ENCODE results near the gene KLHL28.

KLHL28 gene

DNA sequence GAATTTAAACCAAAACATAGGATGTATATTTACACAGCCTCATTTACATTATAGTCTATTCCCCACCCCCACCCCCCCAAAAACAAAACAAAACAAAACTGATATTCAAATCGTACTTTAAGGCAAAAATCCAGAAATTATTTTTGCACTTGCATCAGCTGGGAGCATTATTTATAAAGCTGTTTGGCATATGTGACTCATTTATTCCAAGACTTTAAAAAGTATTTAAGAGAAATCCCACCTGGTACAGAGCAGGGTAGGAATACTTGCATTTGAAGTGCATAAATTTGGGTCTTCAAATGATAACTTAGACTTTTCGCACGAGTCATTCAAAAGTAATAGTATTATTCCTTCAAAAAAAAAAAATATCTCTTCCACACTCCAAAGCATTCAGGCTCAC is 1.1 kb downstream of the KLHL28 start:
- Histone ChIP-seq H3K27ac (ENCODE audit: low read depth, low read length) (no peak overlapping the region), H3K36me3 (ENCODE audit: control insufficient read depth in 1 of 2, insufficient read depth in 2 of 2, low read length in 2 of 2) (no peaks in the 10 kb centered on the region), H3K9me3 (ENCODE audit: control insufficient read depth in 1 of 2, low read length in 2 of 2) (no peaks in the 10 kb centered on the region), H3K27me3 (ENCODE audit: control insufficient read depth in 1 of 2, insufficient read depth in 2 of 2, low read length in 2 of 2) (no peaks in the 10 kb centered on the region), H3K4me1 (ENCODE audit: control insufficient read depth in 1 of 2, insufficient read depth in 2 of 2, low read length in 2 of 2) (peaks cover 30 to 37% of the 10 kb centered on the region in 2 donors), H3K4me3 (ENCODE audit: low read depth in 1 of 2, low read length in 2 of 2) (peak overlapping the region; percentile 99 to 100), H3K9ac (ENCODE audit: low read depth in 1 of 2, low read length in 2 of 2) (peak overlapping the region; percentile 98 to 99)

GRCh38 chr14:44960146-44960545 is 1.6 kb downstream of the KLHL28 start:
- Histone ChIP-seq H3K4me1 (ENCODE audit: control insufficient read depth in 1 of 2, insufficient read depth in 2 of 2, low read length in 2 of 2) (peaks cover 30 to 33% of the 10 kb centered on the region in 2 donors), H3K9me3 (ENCODE audit: control insufficient read depth in 1 of 2, low read length in 2 of 2) (no peaks in the 10 kb centered on the region), H3K9ac (ENCODE audit: low read depth in 1 of 2, low read length in 2 of 2) (no peak overlapping the region), H3K27me3 (ENCODE audit: control insufficient read depth in 1 of 2, insufficient read depth in 2 of 2, low read length in 2 of 2) (no peaks in the 10 kb centered on the region), H3K4me3 (ENCODE audit: low read depth in 1 of 2, low read length in 2 of 2) (peak overlapping the region; percentile 99 to 100), H3K27ac (ENCODE audit: low read depth, low read length) (no peak overlapping the region), H3K36me3 (ENCODE audit: control insufficient read depth in 1 of 2, insufficient read depth in 2 of 2, low read length in 2 of 2) (no peaks in the 10 kb centered on the region)

DNA sequence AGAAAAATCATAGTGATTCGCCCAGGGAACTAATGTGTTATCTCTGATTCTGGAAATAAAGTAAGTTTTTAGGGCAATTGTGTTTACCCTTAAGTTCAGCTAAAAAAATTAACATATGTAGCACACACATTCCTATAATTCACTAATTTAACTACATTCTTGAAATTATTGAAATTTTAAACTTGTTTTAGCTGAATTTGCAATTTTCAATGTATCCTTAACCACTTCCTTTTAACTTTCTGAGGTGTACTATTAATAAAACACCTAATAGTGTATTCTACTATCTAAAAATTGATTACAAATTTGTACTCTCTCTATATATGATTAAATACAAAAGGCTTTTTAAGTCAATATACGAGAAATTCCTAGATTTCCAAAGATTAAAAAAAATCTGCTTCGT is 2.2 kb downstream of the KLHL28 start:
- Histone ChIP-seq H3K36me3 (ENCODE audit: control insufficient read depth in 1 of 2, insufficient read depth in 2 of 2, low read length in 2 of 2) (no peaks in the 10 kb centered on the region), H3K27me3 (ENCODE audit: control insufficient read depth in 1 of 2, insufficient read depth in 2 of 2, low read length in 2 of 2) (no peaks in the 10 kb centered on the region), H3K9me3 (ENCODE audit: control insufficient read depth in 1 of 2, low read length in 2 of 2) (no peaks in the 10 kb centered on the region), H3K9ac (ENCODE audit: low read depth in 1 of 2, low read length in 2 of 2) (no peak overlapping the region), H3K4me1 (ENCODE audit: control insufficient read depth in 1 of 2, insufficient read depth in 2 of 2, low read length in 2 of 2) (peaks cover 30 to 32% of the 10 kb centered on the region in 2 donors), H3K4me3 (ENCODE audit: low read depth in 1 of 2, low read length in 2 of 2) (peak overlapping the region in 1 of 2 donors; percentile 99), H3K27ac (ENCODE audit: low read depth, low read length) (no peak overlapping the region)

DNA sequence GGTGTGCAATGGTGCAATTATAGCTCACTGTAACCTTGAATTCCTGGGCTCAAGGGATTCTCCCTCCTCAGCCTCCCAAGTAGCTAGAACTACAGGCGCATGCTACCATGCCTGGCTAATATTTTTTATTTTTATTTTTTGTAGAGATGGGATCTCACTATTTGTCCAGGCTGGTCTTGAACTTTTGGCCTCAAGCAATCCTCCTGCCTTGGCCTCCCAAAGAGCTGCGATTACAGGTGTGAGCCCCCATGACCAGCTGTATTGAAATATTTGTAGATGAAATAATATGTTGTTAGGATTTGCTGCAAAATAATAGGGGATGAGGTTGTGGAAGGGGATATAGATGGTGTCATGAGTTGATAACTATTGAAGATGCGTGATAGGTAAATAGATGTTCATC is 4.9 kb downstream of the KLHL28 start:
- Histone ChIP-seq H3K9me3 (ENCODE audit: control insufficient read depth in 1 of 2, low read length in 2 of 2) (no peaks in the 10 kb centered on the region), H3K4me1 (ENCODE audit: control insufficient read depth in 1 of 2, insufficient read depth in 2 of 2, low read length in 2 of 2) (peaks cover 16 to 23% of the 10 kb centered on the region in 2 donors), H3K36me3 (ENCODE audit: control insufficient read depth in 1 of 2, insufficient read depth in 2 of 2, low read length in 2 of 2) (peaks cover 0 to 3% of the 10 kb centered on the region in 2 donors), H3K27ac (ENCODE audit: low read depth, low read length) (no peak overlapping the region), H3K27me3 (ENCODE audit: control insufficient read depth in 1 of 2, insufficient read depth in 2 of 2, low read length in 2 of 2) (no peaks in the 10 kb centered on the region), H3K9ac (ENCODE audit: low read depth in 1 of 2, low read length in 2 of 2) (no peak overlapping the region), H3K4me3 (ENCODE audit: low read depth in 1 of 2, low read length in 2 of 2) (no peak overlapping the region)

GRCh38 chr14:44955528-44955927 is 6.2 kb downstream of the KLHL28 start:
- Histone ChIP-seq H3K27me3 (ENCODE audit: control insufficient read depth in 1 of 2, insufficient read depth in 2 of 2, low read length in 2 of 2) (no peaks in the 10 kb centered on the region), H3K36me3 (ENCODE audit: control insufficient read depth in 1 of 2, insufficient read depth in 2 of 2, low read length in 2 of 2) (peaks cover 0 to 3% of the 10 kb centered on the region in 2 donors), H3K9ac (ENCODE audit: low read depth in 1 of 2, low read length in 2 of 2) (no peak overlapping the region), H3K27ac (ENCODE audit: low read depth, low read length) (no peak overlapping the region), H3K4me1 (ENCODE audit: control insufficient read depth in 1 of 2, insufficient read depth in 2 of 2, low read length in 2 of 2) (peaks cover 11 to 23% of the 10 kb centered on the region in 2 donors), H3K4me3 (ENCODE audit: low read depth in 1 of 2, low read length in 2 of 2) (no peak overlapping the region), H3K9me3 (ENCODE audit: control insufficient read depth in 1 of 2, low read length in 2 of 2) (no peaks in the 10 kb centered on the region)

GRCh38 chr14:44954750-44955149 is 7.0 kb downstream of the KLHL28 start:
- no peaks in the 10 kb centered on the region for H3K9me3 ChIP-seq (ENCODE audit: control insufficient read depth in 1 of 2, low read length in 2 of 2)
- no peaks in the 10 kb centered on the region for H3K27me3 ChIP-seq (ENCODE audit: control insufficient read depth in 1 of 2, insufficient read depth in 2 of 2, low read length in 2 of 2)
- H3K4me1 ChIP-seq (ENCODE audit: control insufficient read depth in 1 of 2, insufficient read depth in 2 of 2, low read length in 2 of 2) = peaks cover 5 to 16% of the 10 kb centered on the region in 2 donors
- no peak overlapping the region for H3K4me3 ChIP-seq (ENCODE audit: low read depth in 1 of 2, low read length in 2 of 2)
- H3K9ac ChIP-seq (ENCODE audit: low read depth in 1 of 2, low read length in 2 of 2) = no peak overlapping the region
- peaks cover 0 to 3% of the 10 kb centered on the region in 2 donors for H3K36me3 ChIP-seq (ENCODE audit: control insufficient read depth in 1 of 2, insufficient read depth in 2 of 2, low read length in 2 of 2)
- no peak overlapping the region for H3K27ac ChIP-seq (ENCODE audit: low read depth, low read length)

DNA sequence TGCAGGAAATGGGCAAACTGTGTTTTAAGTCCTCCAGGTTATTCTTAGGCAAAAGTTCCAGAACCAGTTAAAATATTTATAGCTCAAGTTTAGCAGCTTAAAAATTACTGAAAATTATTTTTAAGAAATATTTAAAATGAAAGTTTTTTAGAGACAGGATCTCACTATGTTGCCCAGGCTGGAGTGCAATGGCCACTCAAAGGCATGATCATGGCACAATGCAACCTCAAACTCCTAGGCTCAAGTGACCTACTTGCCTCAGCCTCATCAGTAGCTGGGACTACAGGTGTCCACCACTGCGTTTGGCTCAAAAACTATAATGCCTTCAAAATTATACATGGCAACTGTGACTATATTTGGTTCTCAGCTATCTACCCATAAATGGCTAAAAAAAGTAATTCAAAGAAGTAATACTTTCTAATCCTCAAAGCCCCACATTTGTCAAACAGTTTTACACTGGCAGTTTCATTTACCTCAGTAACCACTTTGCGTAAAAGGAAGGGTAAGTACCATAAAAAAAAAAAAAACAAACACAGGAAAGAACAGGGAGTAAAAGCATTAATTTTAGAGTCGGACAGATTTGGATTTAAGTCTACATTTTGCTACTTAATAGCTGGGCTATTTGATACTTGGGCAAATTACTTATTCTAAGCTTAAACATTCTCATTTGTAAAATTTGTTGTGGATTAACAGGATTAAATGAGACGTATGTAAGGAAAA is 9.2 kb downstream of the KLHL28 start:
- Histone ChIP-seq H3K27ac (ENCODE audit: low read depth, low read length) (no peak overlapping the region), H3K27me3 (ENCODE audit: control insufficient read depth in 1 of 2, insufficient read depth in 2 of 2, low read length in 2 of 2) (no peaks in the 10 kb centered on the region), H3K4me1 (ENCODE audit: control insufficient read depth in 1 of 2, insufficient read depth in 2 of 2, low read length in 2 of 2) (no peaks in the 10 kb centered on the region), H3K9ac (ENCODE audit: low read depth in 1 of 2, low read length in 2 of 2) (no peak overlapping the region), H3K4me3 (ENCODE audit: low read depth in 1 of 2, low read length in 2 of 2) (no peak overlapping the region), H3K9me3 (ENCODE audit: control insufficient read depth in 1 of 2, low read length in 2 of 2) (no peaks in the 10 kb centered on the region), H3K36me3 (ENCODE audit: control insufficient read depth in 1 of 2, insufficient read depth in 2 of 2, low read length in 2 of 2) (peaks cover 0 to 3% of the 10 kb centered on the region in 2 donors)

GRCh38 chr14:44951051-44951450 is 10.7 kb downstream of the KLHL28 start:
- H3K27ac ChIP-seq (ENCODE audit: low read depth, low read length) = no peak overlapping the region
- no peaks in the 10 kb centered on the region for H3K4me1 ChIP-seq (ENCODE audit: control insufficient read depth in 1 of 2, insufficient read depth in 2 of 2, low read length in 2 of 2)
- H3K9me3 ChIP-seq (ENCODE audit: control insufficient read depth in 1 of 2, low read length in 2 of 2) = no peaks in the 10 kb centered on the region
- H3K36me3 ChIP-seq (ENCODE audit: control insufficient read depth in 1 of 2, insufficient read depth in 2 of 2, low read length in 2 of 2) = peaks cover 0 to 3% of the 10 kb centered on the region in 2 donors
- H3K9ac ChIP-seq (ENCODE audit: low read depth in 1 of 2, low read length in 2 of 2) = no peak overlapping the region
- no peak overlapping the region for H3K4me3 ChIP-seq (ENCODE audit: low read depth in 1 of 2, low read length in 2 of 2)
- no peaks in the 10 kb centered on the region for H3K27me3 ChIP-seq (ENCODE audit: control insufficient read depth in 1 of 2, insufficient read depth in 2 of 2, low read length in 2 of 2)

GRCh38 chr14:44945264-44945663 is 16.5 kb downstream of the KLHL28 start:
- H3K27ac ChIP-seq (ENCODE audit: low read depth, low read length) = no peak overlapping the region
- peaks cover 13 to 20% of the 10 kb centered on the region in 2 donors for H3K36me3 ChIP-seq (ENCODE audit: control insufficient read depth in 1 of 2, insufficient read depth in 2 of 2, low read length in 2 of 2)
- H3K4me3 ChIP-seq (ENCODE audit: low read depth in 1 of 2, low read length in 2 of 2) = no peak overlapping the region
- no peaks in the 10 kb centered on the region for H3K27me3 ChIP-seq (ENCODE audit: control insufficient read depth in 1 of 2, insufficient read depth in 2 of 2, low read length in 2 of 2)
- H3K4me1 ChIP-seq (ENCODE audit: control insufficient read depth in 1 of 2, insufficient read depth in 2 of 2, low read length in 2 of 2) = no peaks in the 10 kb centered on the region
- no peak overlapping the region for H3K9ac ChIP-seq (ENCODE audit: low read depth in 1 of 2, low read length in 2 of 2)
- peaks cover 0 to under 1% of the 10 kb centered on the region in 2 donors for H3K9me3 ChIP-seq (ENCODE audit: control insufficient read depth in 1 of 2, low read length in 2 of 2)

GRCh38 chr14:44944107-44944506 is 17.6 kb downstream of the KLHL28 start:
- Histone ChIP-seq H3K27me3 (ENCODE audit: control insufficient read depth in 1 of 2, insufficient read depth in 2 of 2, low read length in 2 of 2) (no peaks in the 10 kb centered on the region), H3K36me3 (ENCODE audit: control insufficient read depth in 1 of 2, insufficient read depth in 2 of 2, low read length in 2 of 2) (peaks cover 22 to 30% of the 10 kb centered on the region in 2 donors), H3K27ac (ENCODE audit: low read depth, low read length) (no peak overlapping the region), H3K4me1 (ENCODE audit: control insufficient read depth in 1 of 2, insufficient read depth in 2 of 2, low read length in 2 of 2) (no peaks in the 10 kb centered on the region), H3K9me3 (ENCODE audit: control insufficient read depth in 1 of 2, low read length in 2 of 2) (peaks cover 0 to 5% of the 10 kb centered on the region in 2 donors), H3K4me3 (ENCODE audit: low read depth in 1 of 2, low read length in 2 of 2) (no peak overlapping the region), H3K9ac (ENCODE audit: low read depth in 1 of 2, low read length in 2 of 2) (no peak overlapping the region)

Data from duodenal mucosa (tissue), 2 donors.